Neural cell (in vitro differentiated cells): ENCODE results near the gene KIF20B. TPM values are rescaled to one million over a fixed set of nuclear protein-coding genes. Genes with fewer than 3 reads are reported as not detected.

Experiments
- H2AFZ ChIP-seq: fragments of 200-600, 300-800 bp; sonication (generic), shearing (Covaris generic); 2 replicates; pipeline ENCODE4 v1.6.0; 2014; ENCODE audit warnings: low read depth, mild to moderate bottlenecking, antibody characterized with exemption, low read length, moderate library complexity
- H3F3A ChIP-seq: fragments of 200-600 bp; shearing (Covaris generic); 2 replicates; pipeline ENCODE4 v1.6.1; 2016; ENCODE audit warnings: mild to moderate bottlenecking, moderate library complexity, mixed read lengths, antibody characterized with exemption, low read length; ENCODE audit not compliant: insufficient read depth, poor library complexity, severe bottlenecking
- H3K27ac ChIP-seq: fragments of 200-600, 300-800 bp; sonication (generic), shearing (Covaris generic); 2 replicates; pipeline ENCODE4 v1.5.1; 2014; ENCODE audit warnings: mild to moderate bottlenecking, low read length, moderate library complexity
- H3K27me3 ChIP-seq: fragments of 300-800, 200-600 bp; sonication (generic), shearing (Covaris generic); 2 replicates; pipeline ENCODE4 v1.6.0; 2014; ENCODE audit warnings: mild to moderate bottlenecking, low read depth, low read length, moderate library complexity; ENCODE audit not compliant: insufficient read depth
- H3K36me3 ChIP-seq: fragments of 300-800, 200-600 bp; sonication (generic), shearing (Covaris generic); 2 replicates; pipeline ENCODE4 v1.5.1; 2014; ENCODE audit warnings: mild to moderate bottlenecking, antibody characterized with exemption, low read length, moderate library complexity; ENCODE audit not compliant: insufficient read depth
- H3K4me2 ChIP-seq: fragments of 300-800, 200-600 bp; sonication (generic), shearing (Covaris generic); 2 replicates; pipeline ENCODE4 v1.6.0; 2014; ENCODE audit warnings: mild to moderate bottlenecking, low read length
- H3K4me3 ChIP-seq: fragments of 300-800, 200-600 bp; sonication (generic), shearing (Covaris generic); 2 replicates; pipeline ENCODE4 v1.5.1; 2014; ENCODE audit warnings: mild to moderate bottlenecking, low read length, moderate library complexity
- H3K79me2 ChIP-seq: fragments of 200-600 bp; shearing (Covaris generic); replicated peaks from 2 replicates; pipeline ENCODE4 v1.6.0; 2014; ENCODE audit warnings: mild to moderate bottlenecking, low read length, moderate library complexity; ENCODE audit not compliant: insufficient read depth
- H3K9ac ChIP-seq: fragments of 300-800, 200-600 bp; sonication (generic), shearing (Covaris generic); 2 replicates; pipeline ENCODE4 v1.6.1; 2016; ENCODE audit warnings: mild to moderate bottlenecking, low read length, mixed read lengths
- H3K9me2 ChIP-seq: fragments of 200-600 bp; shearing (Covaris generic); 2 replicates; pipeline ENCODE4 v1.6.1; 2016; ENCODE audit warnings: mild to moderate bottlenecking, low read length, mixed read lengths; ENCODE audit not compliant: insufficient read depth
- H3K9me3 ChIP-seq: fragments of 200-600, 300-800 bp; sonication (generic), shearing (Covaris generic); 2 replicates; pipeline ENCODE4 v1.6.1; 2016; ENCODE audit warnings: mild to moderate bottlenecking, mixed run types, low read length, moderate library complexity, mixed read lengths
- H4K20me1 ChIP-seq: fragments of 200-600 bp; shearing (Covaris generic); 2 replicates; pipeline ENCODE4 v1.6.1; 2016; ENCODE audit warnings: mild to moderate bottlenecking, mixed run types; ENCODE audit not compliant: insufficient read depth
- EP300 ChIP-seq: fragments of 450-650 bp; conservative IDR thresholded peaks from 2 replicates; pipeline ENCODE4 v1.6.1; 2014; ENCODE audit warnings: antibody characterized with exemption, mild to moderate bottlenecking, moderate library complexity; ENCODE audit not compliant: poor library complexity, severe bottlenecking
- EZH2 ChIP-seq: fragments of 200-600, 300-800 bp; shearing (Covaris generic), sonication (generic); IDR thresholded peaks from 2 replicates; pipeline ENCODE4 v1.6.1; 2014; ENCODE audit warnings: antibody characterized with exemption, low read length, borderline replicate concordance, mild to moderate bottlenecking; ENCODE audit not compliant: insufficient read depth, poor library complexity, severe bottlenecking
- MXI1 ChIP-seq: fragments of 450-650 bp; conservative IDR thresholded peaks from 2 replicates; pipeline ENCODE4 v1.6.1; 2014; ENCODE audit warnings: antibody characterized with exemption, mild to moderate bottlenecking; ENCODE audit not compliant: poor library complexity, severe bottlenecking
- POLR2AphosphoS5 ChIP-seq: IDR thresholded peaks from 2 replicates; pipeline ENCODE4 v1.6.1; 2012
- RAD21 ChIP-seq: fragments of 450-650 bp; conservative IDR thresholded peaks from 2 replicates; pipeline ENCODE4 v1.6.1; 2014; ENCODE audit warnings: antibody characterized with exemption, mild to moderate bottlenecking, moderate library complexity
- SMC3 ChIP-seq: fragments of 450-650 bp; conservative IDR thresholded peaks from 2 replicates; pipeline ENCODE4 v1.6.1; 2014; ENCODE audit warnings: antibody characterized with exemption, mild to moderate bottlenecking, moderate library complexity; ENCODE audit not compliant: poor library complexity
- TAF1 ChIP-seq: IDR thresholded peaks from 2 replicates; pipeline ENCODE4 v1.6.1; 2012; ENCODE audit warnings: low read depth
- polyA plus RNA-seq: library from polyadenylated mRNA; depleted of rRNA; stranded (reverse); fragments of >200 nt; gene quantifications from 2 replicates; pipeline ENCODE4 v1.2.3, GENCODE V29; 2014
- TF ChIP-seq, protein P1 (sequence below): IDR thresholded peaks from 2 replicates; pipeline ENCODE4 v1.6.1; 2012; ENCODE audit warnings: borderline replicate concordance
- TF ChIP-seq, protein P2 (sequence below): fragments of 450-650 bp; IDR thresholded peaks from 2 replicates; pipeline ENCODE4 v1.5.1; 2014; ENCODE audit warnings: antibody characterized with exemption, mild to moderate bottlenecking, moderate library complexity; ENCODE audit not compliant: poor library complexity, severe bottlenecking

KIF20B gene
- polyA plus RNA-seq, 1 donor from 2014 or later: 3.9 TPM

DNA sequence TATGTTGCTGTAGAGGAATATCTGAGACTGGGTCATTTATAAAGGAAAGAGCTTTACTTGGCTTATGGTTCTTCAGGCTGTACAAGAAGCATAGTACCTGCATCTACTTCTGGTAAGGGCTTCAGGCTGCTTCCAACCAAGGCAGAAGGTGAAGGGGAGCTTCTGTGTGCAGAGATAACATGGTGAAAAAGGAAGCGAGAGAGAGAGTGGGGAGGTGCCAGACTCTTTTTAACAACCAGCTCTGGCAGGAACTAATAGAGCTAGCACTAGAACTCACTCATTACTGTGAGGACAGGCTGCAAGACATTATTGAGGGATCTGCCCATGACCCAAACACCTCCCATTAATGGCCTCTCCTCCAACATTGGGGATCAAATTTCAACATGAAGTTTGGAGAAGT, 94.5 kb downstream of the KIF20B start:
- Histone ChIP-seq H3K4me3 (no peak overlapping the region), H3K9ac (no peak overlapping the region), H3K27me3 (no peaks in the 10 kb centered on the region), H2AFZ (no peak overlapping the region), H3K9me2 (no peaks in the 10 kb centered on the region), H3K4me2 (no peak overlapping the region), H3K9me3 (no peaks in the 10 kb centered on the region), H3K79me2 (no peaks in the 10 kb centered on the region), H3K36me3 (no peaks in the 10 kb centered on the region), H4K20me1 (no peaks in the 10 kb centered on the region), H3F3A (no peaks in the 10 kb centered on the region), H3K27ac (no peak overlapping the region)
- TF ChIP-seq, protein P1, sequence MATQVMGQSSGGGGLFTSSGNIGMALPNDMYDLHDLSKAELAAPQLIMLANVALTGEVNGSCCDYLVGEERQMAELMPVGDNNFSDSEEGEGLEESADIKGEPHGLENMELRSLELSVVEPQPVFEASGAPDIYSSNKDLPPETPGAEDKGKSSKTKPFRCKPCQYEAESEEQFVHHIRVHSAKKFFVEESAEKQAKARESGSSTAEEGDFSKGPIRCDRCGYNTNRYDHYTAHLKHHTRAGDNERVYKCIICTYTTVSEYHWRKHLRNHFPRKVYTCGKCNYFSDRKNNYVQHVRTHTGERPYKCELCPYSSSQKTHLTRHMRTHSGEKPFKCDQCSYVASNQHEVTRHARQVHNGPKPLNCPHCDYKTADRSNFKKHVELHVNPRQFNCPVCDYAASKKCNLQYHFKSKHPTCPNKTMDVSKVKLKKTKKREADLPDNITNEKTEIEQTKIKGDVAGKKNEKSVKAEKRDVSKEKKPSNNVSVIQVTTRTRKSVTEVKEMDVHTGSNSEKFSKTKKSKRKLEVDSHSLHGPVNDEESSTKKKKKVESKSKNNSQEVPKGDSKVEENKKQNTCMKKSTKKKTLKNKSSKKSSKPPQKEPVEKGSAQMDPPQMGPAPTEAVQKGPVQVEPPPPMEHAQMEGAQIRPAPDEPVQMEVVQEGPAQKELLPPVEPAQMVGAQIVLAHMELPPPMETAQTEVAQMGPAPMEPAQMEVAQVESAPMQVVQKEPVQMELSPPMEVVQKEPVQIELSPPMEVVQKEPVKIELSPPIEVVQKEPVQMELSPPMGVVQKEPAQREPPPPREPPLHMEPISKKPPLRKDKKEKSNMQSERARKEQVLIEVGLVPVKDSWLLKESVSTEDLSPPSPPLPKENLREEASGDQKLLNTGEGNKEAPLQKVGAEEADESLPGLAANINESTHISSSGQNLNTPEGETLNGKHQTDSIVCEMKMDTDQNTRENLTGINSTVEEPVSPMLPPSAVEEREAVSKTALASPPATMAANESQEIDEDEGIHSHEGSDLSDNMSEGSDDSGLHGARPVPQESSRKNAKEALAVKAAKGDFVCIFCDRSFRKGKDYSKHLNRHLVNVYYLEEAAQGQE: no peak
- TF ChIP-seq RAD21 (no peak), EP300 (no peak), POLR2AphosphoS5 (no peak)

DNA sequence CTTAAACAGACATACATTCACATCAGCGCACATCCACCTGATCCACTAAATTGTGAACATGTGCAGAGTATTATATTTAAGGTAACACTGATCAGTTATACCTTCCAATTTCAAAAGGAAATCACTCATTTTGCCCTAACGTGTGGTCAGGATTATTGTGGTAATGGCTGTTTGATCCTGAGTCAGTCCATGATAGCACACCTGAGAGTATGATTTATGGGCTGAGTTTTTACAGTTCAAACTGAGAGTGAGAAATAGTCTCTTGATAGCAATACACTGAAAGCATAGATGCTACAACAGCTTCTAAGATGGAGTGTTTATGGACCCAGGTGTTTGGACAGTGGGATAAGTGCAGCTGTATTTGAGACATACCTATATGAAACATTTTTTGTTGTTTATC, 96.7 kb downstream of the KIF20B start:
- no peaks in the 10 kb centered on the region for H3K9me3 ChIP-seq
- no peak overlapping the region for H3K9ac ChIP-seq
- no peaks in the 10 kb centered on the region for H4K20me1 ChIP-seq
- H3K9me2 ChIP-seq: no peaks in the 10 kb centered on the region
- no peak overlapping the region for H3K4me2 ChIP-seq
- no peak overlapping the region for H3K4me3 ChIP-seq
- no peaks in the 10 kb centered on the region for H3K27me3 ChIP-seq
- no peak overlapping the region for H2AFZ ChIP-seq
- H3F3A ChIP-seq: no peaks in the 10 kb centered on the region
- no peak overlapping the region for H3K27ac ChIP-seq
- H3K79me2 ChIP-seq: no peaks in the 10 kb centered on the region
- TF ChIP-seq EZH2 (no peak), RAD21 (no peak), EP300 (no peak), MXI1 (no peak), SMC3 (no peak), TAF1 (no peak), POLR2AphosphoS5 (no peak)
- TF ChIP-seq, protein P1: no peak
- TF ChIP-seq, protein P2, sequence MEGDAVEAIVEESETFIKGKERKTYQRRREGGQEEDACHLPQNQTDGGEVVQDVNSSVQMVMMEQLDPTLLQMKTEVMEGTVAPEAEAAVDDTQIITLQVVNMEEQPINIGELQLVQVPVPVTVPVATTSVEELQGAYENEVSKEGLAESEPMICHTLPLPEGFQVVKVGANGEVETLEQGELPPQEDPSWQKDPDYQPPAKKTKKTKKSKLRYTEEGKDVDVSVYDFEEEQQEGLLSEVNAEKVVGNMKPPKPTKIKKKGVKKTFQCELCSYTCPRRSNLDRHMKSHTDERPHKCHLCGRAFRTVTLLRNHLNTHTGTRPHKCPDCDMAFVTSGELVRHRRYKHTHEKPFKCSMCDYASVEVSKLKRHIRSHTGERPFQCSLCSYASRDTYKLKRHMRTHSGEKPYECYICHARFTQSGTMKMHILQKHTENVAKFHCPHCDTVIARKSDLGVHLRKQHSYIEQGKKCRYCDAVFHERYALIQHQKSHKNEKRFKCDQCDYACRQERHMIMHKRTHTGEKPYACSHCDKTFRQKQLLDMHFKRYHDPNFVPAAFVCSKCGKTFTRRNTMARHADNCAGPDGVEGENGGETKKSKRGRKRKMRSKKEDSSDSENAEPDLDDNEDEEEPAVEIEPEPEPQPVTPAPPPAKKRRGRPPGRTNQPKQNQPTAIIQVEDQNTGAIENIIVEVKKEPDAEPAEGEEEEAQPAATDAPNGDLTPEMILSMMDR: no peak
- H3K36me3 ChIP-seq: no peaks in the 10 kb centered on the region
